IMR-90 (cell line): Measurements from ENCODE around the gene UTF1.

ENCODE experiments used
- CEBPB ChIP-seq: IDR thresholded peaks from 2 replicates; pipeline ENCODE4 v1.6.1; 2012; ENCODE audit warnings: low read depth, low read length, improper control_type of control experiment
- ELK1 ChIP-seq: fragments of 150-350 bp; IDR thresholded peaks from 2 replicates; pipeline ENCODE4 v1.6.1; 2016; ENCODE audit warnings: low read depth, mild to moderate bottlenecking, low read length, moderate library complexity, borderline replicate concordance
- FOS ChIP-seq: fragments of 150-350 bp; IDR thresholded peaks from 2 replicates; pipeline ENCODE4 v1.6.1; 2016; ENCODE audit warnings: low read depth, low read length
- MAFK ChIP-seq: IDR thresholded peaks from 2 replicates; pipeline ENCODE4 v1.6.1; 2012; ENCODE audit warnings: low read depth, low read length, improper control_type of control experiment
- MAZ ChIP-seq: IDR thresholded peaks from 2 replicates; pipeline ENCODE4 v1.6.1; 2012; ENCODE audit warnings: low read depth, mild to moderate bottlenecking, low read length, improper control_type of control experiment, moderate library complexity, borderline replicate concordance
- MXI1 ChIP-seq: IDR thresholded peaks from 2 replicates; pipeline ENCODE4 v1.6.1; 2012; ENCODE audit warnings: low read depth, mild to moderate bottlenecking, low read length, moderate library complexity, borderline replicate concordance
- POLR2A ChIP-seq: IDR thresholded peaks from 2 replicates; pipeline ENCODE4 v1.6.1; 2012; ENCODE audit warnings: mild to moderate bottlenecking, low read depth, low read length
- RAD21 ChIP-seq: IDR thresholded peaks from 2 replicates; pipeline ENCODE4 v1.6.1; 2012; ENCODE audit warnings: low read length, improper control_type of control experiment
- RCOR1 ChIP-seq: IDR thresholded peaks from 2 replicates; pipeline ENCODE4 v1.6.1; 2012; ENCODE audit warnings: mild to moderate bottlenecking, low read length, improper control_type of control experiment; ENCODE audit not compliant: insufficient replicate concordance
- RFX5 ChIP-seq: IDR thresholded peaks from 2 replicates; pipeline ENCODE4 v1.8.0; 2012; ENCODE audit warnings: low read depth, mild to moderate bottlenecking, low read length, moderate library complexity
- SMC3 ChIP-seq: fragments of 150-350 bp; IDR thresholded peaks from 2 replicates; pipeline ENCODE4 v1.6.1; 2016; ENCODE audit warnings: low read depth, mild to moderate bottlenecking, antibody characterized with exemption, low read length, moderate library complexity
- USF2 ChIP-seq: fragments of 150-350 bp; IDR thresholded peaks from 2 replicates; pipeline ENCODE4 v1.6.1; 2017; ENCODE audit warnings: mild to moderate bottlenecking, antibody characterized with exemption, low read length, low read depth
- TF ChIP-seq, protein P1 (sequence below): conservative IDR thresholded peaks from 2 replicates; pipeline ENCODE4 v1.5.1; 2012; ENCODE audit warnings: mild to moderate bottlenecking, low read depth, low read length, improper control_type of control experiment

GRCh38 chr10:133247681-133248333 lies 17.8 kb downstream of the UTF1 start:
- TF ChIP-seq POLR2A (no peak), MAZ (no peak), CEBPB (no peak), MXI1 (no peak), USF2 (no peak), RFX5 (no peak), FOS (no peak), RCOR1 (no peak), MAFK (no peak), RAD21 (no peak), SMC3 (no peak), ELK1 (no peak)
- TF ChIP-seq, protein P1, sequence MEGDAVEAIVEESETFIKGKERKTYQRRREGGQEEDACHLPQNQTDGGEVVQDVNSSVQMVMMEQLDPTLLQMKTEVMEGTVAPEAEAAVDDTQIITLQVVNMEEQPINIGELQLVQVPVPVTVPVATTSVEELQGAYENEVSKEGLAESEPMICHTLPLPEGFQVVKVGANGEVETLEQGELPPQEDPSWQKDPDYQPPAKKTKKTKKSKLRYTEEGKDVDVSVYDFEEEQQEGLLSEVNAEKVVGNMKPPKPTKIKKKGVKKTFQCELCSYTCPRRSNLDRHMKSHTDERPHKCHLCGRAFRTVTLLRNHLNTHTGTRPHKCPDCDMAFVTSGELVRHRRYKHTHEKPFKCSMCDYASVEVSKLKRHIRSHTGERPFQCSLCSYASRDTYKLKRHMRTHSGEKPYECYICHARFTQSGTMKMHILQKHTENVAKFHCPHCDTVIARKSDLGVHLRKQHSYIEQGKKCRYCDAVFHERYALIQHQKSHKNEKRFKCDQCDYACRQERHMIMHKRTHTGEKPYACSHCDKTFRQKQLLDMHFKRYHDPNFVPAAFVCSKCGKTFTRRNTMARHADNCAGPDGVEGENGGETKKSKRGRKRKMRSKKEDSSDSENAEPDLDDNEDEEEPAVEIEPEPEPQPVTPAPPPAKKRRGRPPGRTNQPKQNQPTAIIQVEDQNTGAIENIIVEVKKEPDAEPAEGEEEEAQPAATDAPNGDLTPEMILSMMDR, result no peak
